Fibroblast of skin of abdomen (primary cell): ENCODE results near the gene MYO1B.
"Not testable (repeated sequence)": the region's sequence is repeated elsewhere in the genome, so short reads cannot be mapped to it uniquely, and the experiment has no call there.

Experiments used
- DNase-seq: peaks from one replicate; pipeline ENCODE4 v3.0.0-alpha.2; 2013

MYO1B gene

DNA sequence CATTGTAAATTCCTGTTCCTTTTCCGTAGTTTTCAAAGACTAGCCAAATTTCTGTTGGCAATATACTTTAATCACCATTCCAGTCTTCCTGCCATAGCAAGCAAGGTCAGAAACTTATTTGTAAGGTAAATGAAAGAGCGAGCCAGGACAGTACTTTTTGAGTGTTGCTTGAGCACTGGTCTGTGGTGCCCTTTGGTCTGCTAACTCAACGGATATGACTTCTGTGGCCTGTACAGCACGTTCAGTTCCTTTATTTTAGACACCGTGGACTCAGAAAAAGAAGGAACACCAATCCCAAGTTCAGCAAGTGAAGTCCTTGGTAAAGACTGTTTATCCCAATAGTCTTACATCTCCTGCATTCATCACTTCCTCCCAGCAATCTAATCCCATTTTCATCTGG, 166.3 kb downstream of the MYO1B start:
- DNase-seq, result no peak

DNA sequence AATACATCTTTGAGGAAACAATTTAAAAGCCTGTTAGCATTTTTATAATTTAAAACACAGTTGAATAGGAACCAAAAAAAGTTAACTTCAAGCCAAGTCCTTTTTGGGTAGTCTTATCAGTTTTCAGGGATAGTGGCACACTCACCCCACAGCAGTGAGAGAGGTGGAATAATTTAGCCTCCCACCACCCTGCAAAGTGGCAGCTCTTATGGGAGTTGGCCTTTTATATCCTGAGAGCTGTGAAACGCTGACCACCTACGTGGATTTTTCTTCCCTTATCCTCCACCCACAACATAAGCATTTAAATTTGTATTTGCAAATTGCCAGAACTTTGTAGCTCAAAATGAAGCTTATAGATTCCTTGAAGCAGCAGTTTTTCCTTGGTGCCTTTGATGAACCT, 167.1 kb downstream of the MYO1B start:
- DNase-seq, result no peak

DNA sequence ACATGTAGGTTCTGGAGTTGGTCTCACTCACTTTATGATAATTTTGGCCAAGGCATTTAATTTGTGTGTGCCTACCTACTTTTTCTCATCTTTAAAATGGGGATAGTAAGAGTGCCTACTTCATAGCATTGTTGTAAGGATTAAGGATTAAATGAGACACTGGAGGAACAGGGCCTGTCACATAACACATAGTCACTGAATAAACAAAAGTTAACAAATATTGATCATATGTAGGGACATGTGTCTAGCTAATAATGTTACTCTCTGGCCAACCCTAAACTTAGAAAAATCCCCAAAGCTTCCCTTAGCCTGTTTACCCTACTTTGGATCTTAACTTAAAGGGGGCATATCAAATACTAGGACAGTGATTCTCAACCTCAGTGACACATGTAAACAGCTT, 169.9 kb downstream of the MYO1B start:
- DNase-seq, result no peak

DNA sequence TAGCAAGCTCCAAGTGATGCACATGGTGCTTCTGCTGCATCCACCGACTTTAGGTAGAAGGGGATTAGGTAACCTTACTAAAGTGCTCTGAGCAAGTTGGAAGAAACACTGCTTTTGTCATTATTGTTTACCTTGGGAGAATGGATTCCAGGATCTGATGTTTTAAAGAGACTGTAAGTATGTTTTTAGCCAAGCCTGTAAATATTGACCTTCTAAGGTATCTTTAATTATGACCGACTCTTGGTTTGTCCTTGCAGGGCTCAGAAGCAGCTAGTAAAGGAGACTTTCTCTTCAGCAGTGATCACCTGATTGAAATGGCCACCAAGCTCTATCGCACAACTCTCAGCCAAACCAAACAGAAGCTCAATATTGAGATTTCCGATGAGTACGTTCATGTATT, 170.7 kb downstream of the MYO1B start:
- DNase-seq, result no peak

DNA sequence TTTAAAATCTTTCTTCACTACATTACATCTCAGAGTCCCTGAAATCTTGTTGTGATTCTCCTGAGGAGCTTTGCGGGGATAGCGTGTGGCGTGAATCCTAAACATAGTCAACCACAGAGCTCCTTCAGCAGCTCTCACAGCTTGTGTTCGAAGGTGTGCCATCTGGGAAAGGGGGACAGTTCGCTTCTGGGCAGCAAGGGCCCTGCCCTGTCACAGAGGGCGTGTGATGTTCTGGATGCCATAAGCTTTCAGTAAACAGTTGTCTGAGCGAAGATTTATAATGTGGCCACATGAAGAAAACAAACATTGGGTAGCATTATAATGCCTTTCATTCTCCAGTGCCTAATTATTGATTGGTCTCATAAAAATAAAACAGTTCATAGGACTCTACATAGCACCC, 172.5 kb downstream of the MYO1B start:
- no peak for DNase-seq

DNA sequence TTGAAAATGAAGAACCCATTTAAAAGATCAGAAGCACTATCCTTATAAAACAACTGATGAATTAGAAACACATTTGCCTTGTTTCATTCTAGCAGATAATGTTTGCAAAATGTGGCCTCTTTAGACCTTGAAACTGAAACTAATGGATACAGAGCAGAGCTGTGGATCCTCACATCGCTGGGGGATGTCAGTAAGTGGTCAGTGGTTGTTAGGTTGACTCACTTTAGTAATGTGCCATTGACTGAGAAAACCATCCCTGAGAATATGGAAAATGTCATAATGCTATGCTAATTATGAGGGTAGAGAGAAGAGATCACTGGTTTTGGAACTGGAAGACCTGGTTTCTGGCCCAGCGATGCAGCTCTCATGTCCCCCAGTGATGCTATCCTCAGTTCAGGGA, 176.7 kb downstream of the MYO1B start:
- no peak for DNase-seq

DNA sequence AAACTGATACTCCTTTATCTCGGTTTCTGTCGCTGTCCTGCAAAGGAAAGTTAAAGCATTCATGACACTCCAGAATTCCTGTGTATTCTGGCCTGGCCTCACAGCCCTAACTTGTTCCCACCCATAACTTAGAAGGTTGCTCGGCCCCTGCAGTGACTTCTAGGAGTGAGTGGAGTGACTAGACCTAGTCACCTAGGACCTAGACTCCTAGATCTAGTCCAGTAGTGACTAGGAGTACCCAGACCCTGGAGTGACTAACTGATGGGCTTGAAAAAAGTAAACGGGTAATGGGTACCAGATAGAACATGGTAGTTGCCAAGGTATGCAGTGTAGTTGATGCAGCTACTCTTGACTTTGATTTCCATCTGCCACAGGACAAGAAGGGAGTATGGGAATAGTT, 181.8 kb downstream of the MYO1B start:
- no peak for DNase-seq

DNA sequence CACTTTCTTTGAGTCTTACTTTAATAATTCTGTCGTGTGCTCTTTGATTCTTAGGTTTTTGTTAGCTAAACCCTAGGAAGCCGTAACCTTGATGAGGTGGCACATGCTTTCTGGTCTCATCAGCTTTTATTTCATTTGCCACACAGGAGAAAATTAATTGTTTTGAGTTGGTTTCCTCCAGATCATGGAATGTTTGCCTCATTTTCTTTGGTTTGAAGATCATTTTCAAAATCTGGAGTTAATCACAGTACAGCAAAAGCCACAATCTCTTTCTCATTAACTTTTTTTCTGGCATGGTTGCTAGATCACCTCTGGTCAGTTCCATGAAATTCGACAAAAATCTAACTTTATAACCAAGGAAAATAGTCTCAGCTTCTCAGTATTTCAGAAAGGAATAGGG, 182.9 kb downstream of the MYO1B start:
- DNase-seq, result peak; percentile 44

DNA sequence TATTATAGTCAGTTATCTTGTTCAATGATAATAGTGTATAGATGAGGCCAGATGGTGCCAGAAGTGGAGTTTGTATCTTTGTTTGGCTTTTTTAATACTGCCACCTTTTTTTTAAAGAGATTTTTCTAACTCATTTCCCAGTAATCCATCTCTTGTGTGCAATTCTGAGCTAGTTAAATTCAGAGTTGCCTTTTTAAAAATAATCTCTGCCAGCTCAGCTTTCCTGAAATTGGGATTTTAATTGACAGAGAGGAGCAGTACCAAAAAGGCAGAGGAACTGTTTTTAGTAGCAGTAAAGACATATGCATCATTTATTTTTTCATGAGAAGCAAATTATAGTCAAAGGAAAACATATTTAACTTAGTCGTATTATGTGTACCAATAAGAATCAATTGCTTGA, 185.3 kb downstream of the MYO1B start:
- no peak for DNase-seq

DNA sequence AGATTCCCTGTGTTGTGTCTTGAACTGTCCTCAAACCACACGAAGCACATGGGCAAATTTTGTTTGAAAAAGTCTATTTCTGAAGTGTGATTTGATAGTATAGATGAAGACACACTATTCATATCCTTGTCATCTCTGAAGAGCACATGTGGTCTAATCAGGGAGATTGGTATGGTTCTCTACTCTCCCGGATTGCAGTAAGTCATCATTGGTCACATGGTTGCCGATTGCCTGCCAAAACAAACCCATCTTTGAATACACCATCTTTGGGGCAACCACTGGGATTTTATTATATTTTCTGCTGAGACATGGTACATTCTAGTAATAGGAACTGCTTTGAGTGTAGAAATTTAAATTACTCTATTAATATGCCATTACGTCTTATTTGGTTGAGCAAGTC, 186.9 kb downstream of the MYO1B start:
- DNase-seq, result no peak

DNA sequence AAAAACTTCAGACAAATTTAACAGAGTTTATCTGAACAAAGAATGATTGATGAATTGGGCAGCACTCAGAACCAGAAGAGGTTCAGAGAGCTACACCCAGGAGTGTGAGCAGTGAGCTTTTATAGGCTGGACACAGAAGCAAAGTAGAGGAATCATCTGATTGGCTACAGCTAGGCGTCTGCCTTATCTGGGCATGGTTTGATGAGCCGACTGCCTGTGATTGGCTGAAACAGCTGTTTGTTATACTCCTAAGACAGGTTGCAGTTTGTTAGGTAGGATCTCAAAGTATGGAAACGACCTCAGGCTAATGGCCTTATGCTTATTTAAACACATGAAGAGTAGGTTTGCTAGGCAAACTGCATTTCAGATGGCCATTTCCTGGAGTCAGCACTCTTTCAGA, 188.9 kb downstream of the MYO1B start:
- DNase-seq, result no peak

DNA sequence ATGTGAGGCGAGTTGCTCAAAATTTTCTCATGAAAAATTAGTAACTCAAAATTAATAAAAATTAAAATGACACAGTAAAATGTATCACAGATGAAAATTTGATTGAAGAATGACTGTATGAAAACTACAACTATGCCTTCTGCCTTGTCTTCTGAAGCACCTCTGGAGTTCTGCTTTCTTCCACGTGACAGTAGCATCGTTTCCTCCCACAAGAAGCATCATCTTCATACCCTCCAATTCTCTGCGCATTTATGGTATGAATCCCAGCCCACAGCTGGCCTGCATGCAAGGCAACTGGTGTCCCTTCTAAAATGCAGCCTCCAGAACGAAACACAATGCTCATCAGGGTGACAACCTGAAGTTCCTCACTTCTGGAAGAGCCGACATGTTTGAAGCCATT, 189.9 kb downstream of the MYO1B start:
- no peak for DNase-seq

DNA sequence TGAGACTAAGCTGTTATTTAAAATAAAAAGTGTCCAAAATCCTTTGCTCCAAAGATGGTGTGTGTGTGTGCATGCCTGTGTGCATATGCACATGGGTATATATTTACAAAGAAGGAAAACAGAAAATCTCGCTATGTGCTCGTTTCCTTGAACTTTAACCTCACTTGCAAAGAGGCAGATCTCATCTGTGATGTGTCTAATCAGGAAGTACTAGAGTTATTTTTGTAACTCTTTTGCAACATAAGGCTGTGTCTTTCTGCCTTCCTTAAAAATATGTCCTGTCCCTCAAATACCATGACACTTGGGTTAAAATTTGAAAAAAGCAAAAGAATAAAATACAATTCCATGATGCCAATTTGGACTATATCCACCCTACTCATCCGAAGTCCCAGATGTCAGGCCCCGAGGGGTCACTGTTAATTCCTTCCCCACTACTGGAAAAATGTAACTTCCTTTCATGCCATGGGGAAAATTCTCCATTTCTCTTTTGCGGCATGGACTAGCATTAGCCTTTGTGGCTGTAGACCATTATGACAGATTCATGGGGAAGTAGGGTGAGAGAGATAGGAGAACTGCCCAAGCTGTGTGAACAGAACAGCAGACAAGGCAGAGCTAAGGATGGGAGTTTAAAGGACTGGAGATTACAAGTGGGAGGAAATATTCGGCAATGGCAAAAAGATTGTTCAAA, 191.3 kb downstream of the MYO1B start:
- no peak for DNase-seq

DNA sequence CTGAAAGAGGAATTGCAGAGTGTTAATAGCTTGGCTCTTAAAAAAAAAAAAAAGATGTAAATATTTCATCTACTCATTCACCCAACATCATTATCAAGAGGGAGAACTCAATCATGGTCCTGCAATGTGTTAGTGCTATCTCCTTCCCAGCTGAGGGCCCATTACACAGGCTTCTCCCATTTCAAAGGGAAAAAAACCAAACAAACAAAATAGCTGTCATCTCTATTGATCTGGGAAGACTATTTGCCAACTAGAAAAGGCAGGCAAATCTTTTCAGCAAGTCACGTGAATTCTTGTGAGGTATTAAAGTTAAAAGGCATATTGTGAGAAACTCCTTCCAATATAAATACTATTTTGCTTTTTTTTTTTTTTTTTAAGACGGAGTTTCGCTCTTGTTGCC, 194.3 kb downstream of the MYO1B start:
- no peak for DNase-seq

DNA sequence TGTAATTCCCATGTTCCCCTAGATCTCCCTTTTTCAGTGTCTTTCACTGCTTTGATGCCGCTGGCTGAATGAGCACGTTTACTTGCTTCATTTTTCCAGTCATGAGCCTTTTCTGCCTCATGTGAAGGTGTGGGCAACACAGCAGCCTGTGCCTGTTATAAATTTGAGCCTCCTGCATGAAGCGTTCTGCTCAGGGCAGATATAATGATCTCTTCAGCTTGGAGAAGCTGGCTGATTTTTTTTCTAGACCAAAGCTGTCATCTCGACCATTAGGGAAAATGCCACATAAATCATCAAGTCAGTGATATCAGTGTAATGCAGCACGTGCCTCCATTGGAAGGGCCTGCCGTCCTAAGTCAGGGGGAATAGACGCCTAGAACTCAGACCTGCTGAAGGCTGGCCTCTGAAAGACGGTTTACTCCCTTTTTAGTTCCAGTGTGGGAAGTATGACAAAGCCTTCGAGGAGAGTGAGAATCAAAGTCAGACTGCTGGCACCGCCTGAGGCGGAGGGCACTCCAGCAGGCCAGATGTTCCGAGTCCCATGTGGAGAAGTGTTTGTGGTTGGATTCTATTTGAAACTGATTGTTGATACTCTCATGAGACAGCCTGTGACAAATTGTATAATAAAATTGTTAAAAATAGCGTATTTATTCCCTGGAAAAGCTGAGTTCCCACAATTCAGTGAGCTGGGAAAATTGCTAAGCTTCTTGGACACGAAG, 196.5 kb downstream of the MYO1B start:
- DNase-seq, result peak; percentile 47

DNA sequence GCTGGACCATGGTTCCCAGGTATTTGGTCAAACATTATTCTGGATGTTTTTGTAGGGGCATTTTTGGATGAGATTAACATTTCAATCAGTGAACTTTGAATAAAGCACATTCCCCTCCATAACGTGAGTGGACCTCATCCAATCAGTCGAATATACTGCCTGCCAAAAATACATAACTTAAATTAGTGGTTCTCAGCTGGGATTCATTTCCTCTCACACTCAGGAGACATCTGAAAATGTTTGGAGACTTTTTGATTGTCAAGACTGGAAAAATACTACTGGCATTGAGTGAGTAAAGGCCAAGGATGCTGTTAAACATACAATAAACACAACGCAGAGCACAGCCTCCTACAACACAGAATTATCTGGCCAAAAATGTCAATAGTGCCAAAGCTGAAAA, 198.2 kb downstream of the MYO1B start:
- DNase-seq, result peak; percentile 24

DNA sequence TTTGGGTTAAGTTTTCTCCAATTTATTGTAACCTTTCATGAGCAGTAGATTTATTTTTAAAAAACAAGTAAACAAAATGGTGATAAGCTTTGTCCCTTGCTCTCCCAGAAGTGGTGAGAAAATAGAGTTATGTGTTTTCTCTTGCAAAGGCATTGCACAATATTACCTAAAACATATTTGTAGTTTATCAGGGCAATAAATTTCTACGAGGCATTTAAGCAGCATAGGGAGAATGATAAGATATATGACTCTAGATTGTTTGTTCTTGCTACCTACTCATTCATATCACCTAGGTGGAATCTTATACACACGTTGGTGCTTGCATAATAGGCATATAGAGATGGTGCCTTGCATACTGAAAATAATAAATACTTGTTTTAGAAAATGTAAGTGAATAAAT, 201.7 kb downstream of the MYO1B start:
- DNase-seq, result no peak

DNA sequence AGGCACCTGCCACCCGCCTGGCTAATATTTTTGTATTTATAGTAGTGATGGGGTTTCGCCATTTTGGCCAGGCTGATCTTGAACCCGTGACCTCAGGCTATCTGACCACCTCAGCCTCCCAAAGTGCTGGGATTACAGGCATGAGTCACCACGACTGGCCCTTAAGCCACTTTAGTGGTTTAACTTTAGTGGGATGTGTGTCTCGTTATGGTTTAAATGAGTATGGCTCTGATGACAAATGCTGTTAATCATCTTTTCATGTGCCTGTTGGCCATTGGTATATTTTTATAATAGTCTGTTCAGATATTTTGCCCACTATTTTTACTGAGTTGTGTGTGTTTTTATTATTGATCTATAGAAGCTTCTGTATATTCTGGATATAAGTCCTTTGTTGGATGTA, 205.9 kb downstream of the MYO1B start:
- DNase-seq, result no peak

DNA sequence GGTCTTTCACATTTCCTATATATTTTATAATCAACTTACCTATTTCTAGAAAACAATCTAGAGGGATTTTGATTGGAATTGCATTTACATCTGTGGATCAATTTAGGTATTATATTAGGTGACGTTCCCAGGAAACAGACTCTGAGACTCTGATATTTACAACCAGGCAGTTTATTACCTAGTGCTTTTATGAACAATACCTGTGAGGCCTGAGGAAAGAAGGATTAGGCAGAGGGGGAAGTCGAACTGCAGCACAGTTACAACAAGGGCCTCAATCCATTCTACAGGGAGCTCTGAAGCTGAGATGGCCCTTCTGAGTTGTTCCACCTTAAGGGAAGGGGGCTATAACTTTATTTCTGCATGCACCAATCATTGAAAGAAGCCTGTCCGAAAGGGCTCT, 206.9 kb downstream of the MYO1B start:
- no peak for DNase-seq

DNA sequence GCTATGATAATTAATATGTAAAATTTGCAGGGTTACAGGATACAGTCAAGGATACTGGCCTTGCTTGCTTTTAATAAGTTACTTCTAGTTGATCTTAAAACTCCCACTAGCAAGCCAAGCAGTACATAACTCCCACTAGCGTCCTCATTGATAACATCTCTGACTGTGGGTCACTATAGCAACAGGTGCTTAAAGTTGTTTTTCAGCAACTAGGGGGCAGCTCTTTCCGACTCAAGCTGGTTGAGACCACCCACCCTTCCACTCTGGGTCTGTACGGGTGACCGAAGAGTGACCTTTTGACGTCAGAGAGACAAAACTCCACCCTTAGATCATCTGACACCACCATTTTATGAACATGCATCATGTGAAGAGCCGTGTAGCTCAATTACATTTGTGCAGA, 208.6 kb downstream of the MYO1B start:
- no peak for DNase-seq

DNA sequence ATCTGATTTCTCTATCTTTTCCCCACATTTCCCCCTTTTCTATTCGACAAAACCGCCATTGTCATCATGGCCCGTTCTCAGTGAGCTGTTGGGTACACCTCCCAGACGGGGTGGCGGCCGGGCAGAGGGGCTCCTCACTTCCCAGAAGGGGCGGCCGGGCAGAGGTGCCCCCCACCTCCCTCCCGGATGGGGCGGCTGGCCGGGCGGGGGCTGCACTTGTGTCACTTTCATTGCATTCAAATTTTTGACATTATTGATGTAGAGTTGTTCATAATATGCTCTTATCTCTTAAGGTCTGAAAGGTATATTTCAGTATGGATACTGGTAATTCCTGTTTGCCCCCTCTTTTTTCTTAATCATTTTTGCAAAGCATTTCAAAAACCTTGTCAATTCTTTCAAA, 211.3 kb downstream of the MYO1B start:
- not testable (repeated sequence) for DNase-seq

DNA sequence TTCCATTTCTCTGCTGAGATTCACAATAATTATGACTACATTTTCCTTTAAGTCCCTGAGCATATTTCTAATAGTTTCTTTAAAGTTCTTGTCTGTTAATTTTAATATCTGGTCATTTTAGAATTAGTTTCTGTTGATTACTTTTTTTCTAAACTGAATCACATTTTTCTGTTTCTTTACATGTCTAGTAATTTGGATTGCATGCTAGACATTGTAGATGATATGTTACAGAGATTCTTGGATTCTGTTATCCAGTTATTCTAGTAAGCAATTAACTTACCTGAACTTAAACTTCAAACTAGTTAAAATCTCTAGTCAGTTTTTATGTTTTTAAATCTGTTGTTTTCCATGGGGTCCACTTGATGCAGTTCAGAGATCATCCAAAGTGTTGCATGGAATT, 214.0 kb downstream of the MYO1B start:
- DNase-seq, result no peak

DNA sequence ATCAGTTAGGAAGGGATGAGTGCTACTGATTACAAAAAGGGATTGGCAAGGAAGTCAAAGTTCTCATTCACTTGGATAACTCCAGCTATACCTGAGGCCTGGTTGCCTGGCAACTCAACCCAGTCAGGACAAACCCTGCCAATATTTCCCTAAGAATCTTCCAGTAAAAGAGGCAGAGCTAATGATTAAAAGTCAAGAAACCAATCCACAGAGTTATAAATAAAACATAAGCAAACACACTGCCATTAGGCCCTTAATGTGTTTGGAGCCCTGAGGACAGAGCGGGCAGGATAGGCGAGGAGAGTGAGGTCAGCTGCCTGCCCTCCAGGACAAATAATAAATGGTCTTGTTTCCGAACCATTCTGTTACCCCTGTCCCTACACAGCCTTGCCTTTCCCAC, 217.2 kb downstream of the MYO1B start:
- DNase-seq, result no peak

DNA sequence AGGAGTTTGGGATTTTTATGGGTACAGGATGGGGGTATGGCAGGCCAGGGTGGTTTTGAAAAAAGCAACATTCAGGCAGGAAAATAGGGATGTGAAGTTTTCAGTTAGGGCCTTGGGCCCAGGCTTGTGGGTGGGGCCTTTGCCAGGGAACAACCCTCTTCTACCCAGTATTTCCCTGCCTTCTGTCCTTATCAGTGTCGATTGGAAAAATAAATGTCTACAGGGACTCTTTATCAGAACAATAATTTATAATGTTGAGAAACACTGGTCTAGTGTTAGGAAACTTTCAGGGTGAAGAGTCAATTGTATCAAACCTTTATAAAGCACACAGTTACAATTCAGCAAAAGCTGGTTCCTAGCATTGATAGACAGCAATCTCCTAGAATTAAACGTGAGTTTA, 218.6 kb downstream of the MYO1B start:
- DNase-seq, result no peak
